Naive thymus-derived CD8-positive, alpha-beta T cell (primary cell): Measurements from ENCODE around the gene BMPER. TPM values are rescaled to one million over a fixed set of nuclear protein-coding genes. Genes with fewer than 3 reads are reported as not detected.

Source experiments
- ATAC-seq, 2 donors: fragments of 150-1000 bp; cut with Tn5 transposase in 1 of 2; sonication (Bioruptor Pico), chemical (Tn5 transposase) in 1 of 2; 1 replicate in 1 of 2; 2 replicates in 1 of 2; pipeline ENCODE4 v1.10.0; 2021; ENCODE audit warnings: mild to moderate bottlenecking in 2 of 2, moderate library complexity in 2 of 2
- POLR2A ChIA-PET: fragments of 350-600 bp; sonication (Branson Sonifier 250); formaldehyde crosslinking; loops from one replicate; lab custom pipeline; 2021; ENCODE audit warnings: antibody characterized with exemption; lab: Charles Lee
- DNase-seq, 10 donors: peaks; one replicate each; pipeline versions ENCODE4 v3.0.0 to v3.0.0-alpha.2; 2020 to 2022
- H3K27ac Mint-ChIP-seq, 10 donors: one replicate each; pipeline ENCODE4 v1.8.0; 2020 to 2022; ENCODE audit warnings: mild to moderate bottlenecking in 10 of 10, mixed read lengths in 10 of 10, moderate library complexity in 4 of 10, inconsistent platforms in 1 of 10
- H3K27me3 Mint-ChIP-seq, 5 donors: one replicate each; pipeline ENCODE4 v1.8.0; 2021 to 2022; ENCODE audit warnings: mixed read lengths in 5 of 5
- H3K36me3 Mint-ChIP-seq, 3 donors: one replicate each; pipeline ENCODE4 v1.8.0; 2020 to 2022; ENCODE audit warnings: mixed read lengths in 3 of 3, mild to moderate bottlenecking in 2 of 3, inconsistent platforms in 1 of 3
- H3K4me1 Mint-ChIP-seq, 4 donors: one replicate each; pipeline ENCODE4 v1.8.0; 2021 to 2022; ENCODE audit warnings: mixed read lengths in 4 of 4
- H3K4me3 Mint-ChIP-seq, 10 donors: one replicate each; pipeline ENCODE4 v1.8.0; 2020 to 2022; ENCODE audit warnings: mild to moderate bottlenecking in 10 of 10, mixed read lengths in 10 of 10, moderate library complexity in 6 of 10, inconsistent platforms in 1 of 10
- H3K9me3 Mint-ChIP-seq, 9 donors: one replicate each; pipeline ENCODE4 v1.8.0; 2020 to 2022; ENCODE audit warnings: mixed read lengths in 9 of 9, mild to moderate bottlenecking in 3 of 9, inconsistent platforms in 1 of 9, moderate library complexity in 1 of 9
- polyA plus RNA-seq, 3 donors: library from polyadenylated mRNA; unstranded; fragments of 300-500 nt; fragmentation: Illumina TruSeq; gene quantifications; one replicate each; pipeline ENCODE4 v1.2.3, GENCODE V29; 2021
- total RNA-seq, 8 experiments: library from RNA in 2 of 8; stranded (reverse) in 2 of 8; gene quantifications; one replicate each; pipeline ENCODE4 v1.2.3 and lab custom pipeline; 2021 to 2026

Gene BMPER
- total and polyA plus RNA-seq, 5 experiments from 2014 or later: not detected

- POLR2A ChIA-PET: no interaction called here
- no peaks in the 10 kb centered on the region for H3K9me3 Mint-ChIP-seq
- ATAC-seq (no peak), DNase-seq (no peak)
- H3K27ac Mint-ChIP-seq: no peak overlapping the region
- peaks cover 0 to 6% (median 3%) of the 10 kb centered on the region in 4 donors for H3K4me1 Mint-ChIP-seq
- peaks cover 7 to 25% (median 22%) of the 10 kb centered on the region in 5 donors for H3K27me3 Mint-ChIP-seq
- H3K4me3 Mint-ChIP-seq: no peak overlapping the region
- no peaks in the 10 kb centered on the region for H3K36me3 Mint-ChIP-seq
Observed at GRCh38 chr7:33936503-33936902, 31.2 kb downstream of the BMPER start.

GRCh38 chr7:33937871-33938270 is 32.5 kb downstream of the BMPER start:
- Mint-ChIP-seq H3K4me3 (no peak overlapping the region), H3K9me3 (no peaks in the 10 kb centered on the region), H3K27ac (no peak overlapping the region), H3K27me3 (peaks cover 5 to 25% (median 15%) of the 10 kb centered on the region in 5 donors), H3K4me1 (peaks cover 0 to 4% (median 2%) of the 10 kb centered on the region in 4 donors), H3K36me3 (no peaks in the 10 kb centered on the region)
- ATAC-seq (no peak), DNase-seq (no peak)
- POLR2A ChIA-PET: no interaction called here

- DNase-seq (no peak), ATAC-seq (no peak)
- Mint-ChIP-seq H3K4me3 (no peak overlapping the region), H3K27ac (no peak overlapping the region), H3K36me3 (no peaks in the 10 kb centered on the region), H3K4me1 (no peaks in the 10 kb centered on the region), H3K9me3 (no peaks in the 10 kb centered on the region), H3K27me3 (peaks cover 0 to 21% (median 10%) of the 10 kb centered on the region in 5 donors)
- POLR2A ChIA-PET: no interaction called here
Observed at GRCh38 chr7:33939121-33939520, 33.8 kb downstream of the BMPER start.

- no peaks in the 10 kb centered on the region for H3K9me3 Mint-ChIP-seq
- ATAC-seq: no peak
- peaks cover 0 to 18% (median 4%) of the 10 kb centered on the region in 5 donors for H3K27me3 Mint-ChIP-seq
- no peak overlapping the region for H3K4me3 Mint-ChIP-seq
- H3K27ac Mint-ChIP-seq: no peak overlapping the region
- H3K36me3 Mint-ChIP-seq: no peaks in the 10 kb centered on the region
- no peaks in the 10 kb centered on the region for H3K4me1 Mint-ChIP-seq
- POLR2A ChIA-PET: no interaction called here
- DNase-seq: no peak
Observed at GRCh38 chr7:33940503-33940902, 35.2 kb downstream of the BMPER start.

GRCh38 chr7:33941418-33941817 is 36.1 kb downstream of the BMPER start:
- POLR2A ChIA-PET: no interaction called here

GRCh38 chr7:33946094-33946699 is 40.9 kb downstream of the BMPER start:
- peaks cover 0 to 9% (median 4%) of the 10 kb centered on the region in 5 donors for H3K27me3 Mint-ChIP-seq
- H3K27ac Mint-ChIP-seq: no peak overlapping the region
- ATAC-seq (no peak), DNase-seq (no peak)
- H3K36me3 Mint-ChIP-seq: no peaks in the 10 kb centered on the region
- peaks cover 0 to 4% (median 0%) of the 10 kb centered on the region in 9 donors for H3K9me3 Mint-ChIP-seq
- POLR2A ChIA-PET: no interaction called here
- no peak overlapping the region for H3K4me3 Mint-ChIP-seq
- H3K4me1 Mint-ChIP-seq: no peaks in the 10 kb centered on the region

More at GRCh38 chr7:33941418-33941817, 36.1 kb downstream of the BMPER start:
- H3K36me3 Mint-ChIP-seq: no peaks in the 10 kb centered on the region
- no peak overlapping the region for H3K4me3 Mint-ChIP-seq
- peaks cover 0 to 24% (median 3%) of the 10 kb centered on the region in 5 donors for H3K27me3 Mint-ChIP-seq
- ATAC-seq (no peak), DNase-seq (no peak)
- H3K27ac Mint-ChIP-seq: no peak overlapping the region
- no peaks in the 10 kb centered on the region for H3K9me3 Mint-ChIP-seq
- H3K4me1 Mint-ChIP-seq: no peaks in the 10 kb centered on the region

GRCh38 chr7:33950047-33950714 is 44.8 kb downstream of the BMPER start:
- POLR2A ChIA-PET: no interaction called here
- H3K27me3 Mint-ChIP-seq: peaks cover 0 to 16% (median 7%) of the 10 kb centered on the region in 5 donors
- DNase-seq (no peak), ATAC-seq (no peak)
- H3K4me3 Mint-ChIP-seq: no peak overlapping the region
- H3K27ac Mint-ChIP-seq: no peak overlapping the region
- H3K36me3 Mint-ChIP-seq: no peaks in the 10 kb centered on the region
- H3K9me3 Mint-ChIP-seq: peaks cover 0 to 4% (median 0%) of the 10 kb centered on the region in 9 donors
- no peaks in the 10 kb centered on the region for H3K4me1 Mint-ChIP-seq

GRCh38 chr7:33952824-33953223 is 47.5 kb downstream of the BMPER start:
- POLR2A ChIA-PET: no interaction called here
- Mint-ChIP-seq H3K27ac (no peak overlapping the region), H3K4me1 (no peaks in the 10 kb centered on the region), H3K4me3 (no peak overlapping the region), H3K9me3 (peaks cover 0 to 4% (median 0%) of the 10 kb centered on the region in 9 donors), H3K27me3 (peaks cover 3 to 24% (median 7%) of the 10 kb centered on the region in 5 donors), H3K36me3 (no peaks in the 10 kb centered on the region)
- DNase-seq: no peak
- no peak for ATAC-seq

GRCh38 chr7:33958104-33958503 is 52.8 kb downstream of the BMPER start:
- H3K27ac Mint-ChIP-seq: no peak overlapping the region
- ATAC-seq (no peak), DNase-seq (no peak)
- no peak overlapping the region for H3K4me3 Mint-ChIP-seq
- peaks cover 3 to 14% (median 10%) of the 10 kb centered on the region in 5 donors for H3K27me3 Mint-ChIP-seq
- no peaks in the 10 kb centered on the region for H3K9me3 Mint-ChIP-seq
- no peaks in the 10 kb centered on the region for H3K36me3 Mint-ChIP-seq
- H3K4me1 Mint-ChIP-seq: no peaks in the 10 kb centered on the region
- POLR2A ChIA-PET: no interaction called here

GRCh38 chr7:33959676-33960075 is 54.3 kb downstream of the BMPER start:
- no peak for ATAC-seq
- Mint-ChIP-seq H3K4me1 (no peaks in the 10 kb centered on the region), H3K27ac (no peak overlapping the region), H3K9me3 (no peaks in the 10 kb centered on the region), H3K4me3 (no peak overlapping the region), H3K36me3 (no peaks in the 10 kb centered on the region), H3K27me3 (peaks cover 0 to 14% (median 10%) of the 10 kb centered on the region in 5 donors)
- POLR2A ChIA-PET: no interaction called here
- no peak for DNase-seq

- peaks cover 0 to 15% (median 2%) of the 10 kb centered on the region in 5 donors for H3K27me3 Mint-ChIP-seq
- DNase-seq (no peak), ATAC-seq (no peak)
- no peaks in the 10 kb centered on the region for H3K9me3 Mint-ChIP-seq
- no peak overlapping the region for H3K27ac Mint-ChIP-seq
- no peak overlapping the region for H3K4me3 Mint-ChIP-seq
- POLR2A ChIA-PET: no interaction called here
- H3K36me3 Mint-ChIP-seq: no peaks in the 10 kb centered on the region
- H3K4me1 Mint-ChIP-seq: no peaks in the 10 kb centered on the region
Observed at GRCh38 chr7:33961948-33962347, 56.6 kb downstream of the BMPER start.

- DNase-seq (no peak), ATAC-seq (no peak)
- no peaks in the 10 kb centered on the region for H3K36me3 Mint-ChIP-seq
- peaks cover 0 to 15% (median 0%) of the 10 kb centered on the region in 5 donors for H3K27me3 Mint-ChIP-seq
- POLR2A ChIA-PET: no interaction called here
- no peak overlapping the region for H3K27ac Mint-ChIP-seq
- H3K4me1 Mint-ChIP-seq: no peaks in the 10 kb centered on the region
- H3K4me3 Mint-ChIP-seq: no peak overlapping the region
- no peaks in the 10 kb centered on the region for H3K9me3 Mint-ChIP-seq
Observed at GRCh38 chr7:33964417-33965182, 59.3 kb downstream of the BMPER start.

GRCh38 chr7:33965183-33965744 is 59.9 kb downstream of the BMPER start:
- H3K27me3 Mint-ChIP-seq: peaks cover 0 to 15% (median 0%) of the 10 kb centered on the region in 5 donors
- H3K9me3 Mint-ChIP-seq: no peaks in the 10 kb centered on the region
- H3K4me1 Mint-ChIP-seq: no peaks in the 10 kb centered on the region
- POLR2A ChIA-PET: no interaction called here
- no peaks in the 10 kb centered on the region for H3K36me3 Mint-ChIP-seq
- DNase-seq: no peak
- H3K27ac Mint-ChIP-seq: no peak overlapping the region
- no peak overlapping the region for H3K4me3 Mint-ChIP-seq
- no peak for ATAC-seq
